Spleen (tissue), 11 donors: ENCODE results near the gene LRTM2. TPM values are rescaled to one million over a fixed set of nuclear protein-coding genes. Genes with fewer than 3 reads are reported as not detected.

Source experiments
- DNase-seq: peaks from one replicate; pipeline ENCODE4 v3.0.0-alpha.2; 2020
- H3K27ac ChIP-seq, 8 donors: fragments of 200-600 bp; sonication (generic) in 7 of 8; 1 replicate in 4 of 8; 2 replicates in 4 of 8; pipeline versions ENCODE4 v1.5.0 to v1.8.0; 2016 to 2021; ENCODE audit warnings: inconsistent platforms in 4 of 8, mild to moderate bottlenecking in 4 of 8, moderate library complexity in 1 of 8
- H3K27me3 ChIP-seq, 7 donors: fragments of 200-600 bp; sonication (generic) in 6 of 7; replicated peaks in 1 of 7; 1 replicate in 4 of 7; 2 replicates in 3 of 7; pipeline versions ENCODE4 v1.5.0 to v1.8.0; 2016 to 2021; ENCODE audit warnings: inconsistent platforms in 3 of 7, mild to moderate bottlenecking in 1 of 7
- H3K36me3 ChIP-seq, 6 donors: fragments of 200-600 bp; sonication (generic) in 5 of 6; 1 replicate in 4 of 6; 2 replicates in 2 of 6; pipeline versions ENCODE4 v1.5.0 to v1.8.0; 2016 to 2021; ENCODE audit warnings: inconsistent platforms in 2 of 6
- H3K4me1 ChIP-seq, 6 donors: fragments of 200-600 bp; sonication (generic) in 5 of 6; 1 replicate in 3 of 6; 2 replicates in 3 of 6; pipeline versions ENCODE4 v1.5.0 to v1.8.0; 2016 to 2021; ENCODE audit warnings: inconsistent platforms in 3 of 6
- H3K4me3 ChIP-seq, 8 donors: fragments of 200-600 bp; sonication (generic) in 7 of 8; 1 replicate in 4 of 8; 2 replicates in 4 of 8; pipeline versions ENCODE4 v1.5.0 to v1.8.0; 2016 to 2021; ENCODE audit warnings: inconsistent platforms in 4 of 8, mild to moderate bottlenecking in 4 of 8, moderate library complexity in 2 of 8
- H3K9me3 ChIP-seq, 8 donors: fragments of 200-600 bp; sonication (generic) in 7 of 8; 1 replicate in 4 of 8; 2 replicates in 4 of 8; pipeline versions ENCODE4 v1.5.0 to v1.8.0; 2016 to 2021; ENCODE audit warnings: inconsistent platforms in 4 of 8
- CTCF ChIP-seq, 11 experiments: fragments of 200-600 bp in 7 of 11; fragments of 450-650 bp in 4 of 11; sonication (generic) in 4 of 11; IDR thresholded peaks in 8 of 11; conservative IDR thresholded peaks in 3 of 11; 1 replicate in 7 of 11; 2 replicates in 4 of 11; pipeline versions ENCODE4 v1.4.0 to v1.8.0; 2016 to 2021; ENCODE audit warnings: antibody characterized with exemption in 11 of 11, inconsistent platforms in 4 of 11, mild to moderate bottlenecking in 1 of 11
- POLR2A ChIP-seq, 3 donors: fragments of 450-650 bp; IDR thresholded peaks; one replicate each; pipeline ENCODE4 v1.5.1; 2017; ENCODE audit warnings: antibody characterized with exemption in 3 of 3, mild to moderate bottlenecking in 1 of 3
- POLR2AphosphoS5 ChIP-seq, 3 donors: sonication (generic); formaldehyde crosslinking; IDR thresholded peaks; one replicate each; pipeline ENCODE4 v1.5.1; 2017; ENCODE audit warnings: antibody characterized with exemption in 3 of 3
- WGBS, 5 donors: extraction: QIAGEN DNeasy Blood & Tissue Kit in 3 of 5; methylation state at CpG; one replicate each; pipeline versions ENCODE4 v1.1.5 to v1.1.7; 2013 to 2018; 5-methylcytosine and 5-hydroxymethylcytosine counted together
- intact Hi-C: fragments of 100-400 bp; cut with DNase I; formaldehyde crosslinking; loops from one replicate; pipeline ENCODE4 v1.15.0; 2023; ENCODE audit warnings: low total_unique reads
- polyA plus RNA-seq, 3 donors: library from polyadenylated mRNA; stranded (reverse); fragments of 200-250 nt; gene quantifications; one replicate each; pipeline ENCODE4 v1.2.1, GENCODE V29; 2013
- total RNA-seq, 7 donors: library from RNA; depleted of rRNA in 3 of 7; stranded (reverse); fragments of >200 nt in 3 of 7; fragmentation: NEBNext Ultra II Directional in 4 of 7; extraction: Animal tissue kit (Norgen Biotek cat#: 25700) in 4 of 7; gene quantifications; one replicate each; pipeline versions ENCODE4 v1.1.0 to v1.2.1, GENCODE V29; 2016 to 2021
- donor health status: healthy with polysubstance abuse.
- donor health status: DM: no; HTN: no; CAD: no; lungs with moderate emphysema.
- donor health status: DM: no; HTN: no; CAD: no.
- donor health status: Bipolar disorder and iron deficiency.
- donor health status: healthy.
- donor health status: DM: no; HTN: no; CAD: no.
- donor health status: DM: yes; HTN: yes; CAD: no.

Gene LRTM2
- total and polyA plus RNA-seq, 10 donors, result 0.12 TPM; not detected in 9

- Histone ChIP-seq H3K9me3 (no peaks in the 10 kb centered on the region), H3K4me1 (peaks cover 0 to 13% (median 0%) of the 10 kb centered on the region in 6 donors), H3K36me3 (no peaks in the 10 kb centered on the region), H3K27ac (no peak overlapping the region), H3K4me3 (no peak overlapping the region), H3K27me3 (peaks cover 0 to 72% (median 30%) of the 10 kb centered on the region in 7 donors)
- intact Hi-C loops, result no loop called here
- no peak for DNase-seq
- TF ChIP-seq POLR2AphosphoS5 (IDR thresholded peaks at IDR 0.05), result no peak
- no peak for TF ChIP-seq POLR2A (IDR thresholded peaks at IDR 0.05)
- TF ChIP-seq CTCF (IDR thresholded peaks at IDR 0.05 in 8 of 11, conservative IDR thresholded peaks at IDR 0.05 in 3 of 11), result no peak
- 71 to 88% (median 81%) methylated on average over 6 to 11 of the region's 11 CpGs for WGBS, 5 donors
Measured at GRCh38 chr12:1822699-1823098, 2.3 kb downstream of the LRTM2 start.

- Histone ChIP-seq H3K36me3 (no peaks in the 10 kb centered on the region), H3K27me3 (peaks cover 0 to 77% (median 33%) of the 10 kb centered on the region in 7 donors), H3K4me1 (peaks cover 0 to 13% (median 0%) of the 10 kb centered on the region in 6 donors), H3K9me3 (no peaks in the 10 kb centered on the region), H3K27ac (no peak overlapping the region), H3K4me3 (no peak overlapping the region)
- no peak for DNase-seq
- WGBS, 5 donors, result 91 to 97% (median 92%) methylated on average over 6 to 10 of the region's 10 CpGs
- intact Hi-C loops, result no loop called here
- no peak for TF ChIP-seq CTCF (IDR thresholded peaks at IDR 0.05 in 8 of 11, conservative IDR thresholded peaks at IDR 0.05 in 3 of 11)
- no peak for TF ChIP-seq POLR2AphosphoS5 (IDR thresholded peaks at IDR 0.05)
- TF ChIP-seq POLR2A (IDR thresholded peaks at IDR 0.05), result no peak
Measured at GRCh38 chr12:1823237-1823636, 2.9 kb downstream of the LRTM2 start.

GRCh38 chr12:1825382-1826102, 5.2 kb downstream of the LRTM2 start:
- H3K4me3 ChIP-seq, result no peak overlapping the region
- no peak overlapping the region for H3K27ac ChIP-seq
- peaks cover 0 to 82% (median 26%) of the 10 kb centered on the region in 7 donors for H3K27me3 ChIP-seq
- intact Hi-C loops, result no loop called here
- no peaks in the 10 kb centered on the region for H3K36me3 ChIP-seq
- H3K4me1 ChIP-seq, result peaks cover 0 to 3% (median 0%) of the 10 kb centered on the region in 6 donors
- WGBS, 5 donors, result 77 to 93% (median 83%) methylated on average over 13 to 14 of the region's 14 CpGs
- DNase-seq, result no peak
- no peak for TF ChIP-seq CTCF (IDR thresholded peaks at IDR 0.05 in 8 of 11, conservative IDR thresholded peaks at IDR 0.05 in 3 of 11)
- no peak for TF ChIP-seq POLR2AphosphoS5 (IDR thresholded peaks at IDR 0.05)
- TF ChIP-seq POLR2A (IDR thresholded peaks at IDR 0.05), result no peak
- H3K9me3 ChIP-seq, result no peaks in the 10 kb centered on the region

GRCh38 chr12:1826401-1826800, 6.0 kb downstream of the LRTM2 start:
- no peaks in the 10 kb centered on the region for H3K36me3 ChIP-seq
- TF ChIP-seq POLR2A (IDR thresholded peaks at IDR 0.05), result no peak
- no peak for TF ChIP-seq CTCF (IDR thresholded peaks at IDR 0.05 in 8 of 11, conservative IDR thresholded peaks at IDR 0.05 in 3 of 11)
- no peak for TF ChIP-seq POLR2AphosphoS5 (IDR thresholded peaks at IDR 0.05)
- H3K4me1 ChIP-seq, result peaks cover 0 to 3% (median 0%) of the 10 kb centered on the region in 6 donors
- no peak overlapping the region for H3K4me3 ChIP-seq
- no peaks in the 10 kb centered on the region for H3K9me3 ChIP-seq
- intact Hi-C loops, result no loop called here
- H3K27ac ChIP-seq, result no peak overlapping the region
- peaks cover 0 to 82% (median 27%) of the 10 kb centered on the region in 7 donors for H3K27me3 ChIP-seq
- DNase-seq, result no peak
- WGBS, 5 donors, result 72 to 83% (median 74%) methylated on average over 11 to 15 of the region's 15 CpGs
